OCI-LY3 (cell line): Measurements from ENCODE around the gene SMAD6.

Source experiments
- H2AFZ ChIP-seq: fragments of 200-600, 300-600 bp; shearing (Covaris generic); 2 replicates; pipeline ENCODE4 v1.6.0; 2014; ENCODE audit warnings: antibody characterized with exemption, low read depth, low read length
- H3K27ac ChIP-seq: fragments of 200-600, 300-600 bp; sonication (generic); 2 replicates; pipeline ENCODE4 v1.5.1; 2014; ENCODE audit warnings: mild to moderate bottlenecking, low read length, moderate library complexity, mixed read lengths
- H3K27me3 ChIP-seq: fragments of 200-600, 300-600 bp; sonication (generic); 2 replicates; pipeline ENCODE4 v1.6.1; 2014; ENCODE audit warnings: low read depth, low read length, mixed read lengths
- H3K36me3 ChIP-seq: fragments of 200-600, 300-600 bp; sonication (generic); replicated peaks from 2 replicates; pipeline ENCODE3; 2014; ENCODE audit warnings: low read depth, low read length, mixed read lengths
- H3K4me1 ChIP-seq: fragments of 300-600, 200-600 bp; sonication (generic); 2 replicates; pipeline ENCODE4 v1.6.1; 2014; ENCODE audit warnings: low read length, mixed read lengths
- H3K4me2 ChIP-seq: fragments of 200-600, 300-600 bp; sonication (generic); 2 replicates; pipeline ENCODE4 v1.6.1; 2014; ENCODE audit warnings: low read length, mixed read lengths
- H3K4me3 ChIP-seq: fragments of 300-600, 200-600 bp; sonication (generic); 2 replicates; pipeline ENCODE4 v1.5.1; 2014; ENCODE audit warnings: antibody characterized with exemption, mild to moderate bottlenecking, low read length, moderate library complexity
- H3K79me2 ChIP-seq: fragments of 300-600, 200-600 bp; shearing (Covaris generic); 2 replicates; pipeline ENCODE4 v1.6.1; 2014; ENCODE audit warnings: mild to moderate bottlenecking, low read length, mixed read lengths
- H3K9ac ChIP-seq: fragments of 300-600, 200-600 bp; shearing (Covaris generic); 2 replicates; pipeline ENCODE4 v1.6.0; 2014; ENCODE audit warnings: mild to moderate bottlenecking, low read length, moderate library complexity
- H3K9me3 ChIP-seq: fragments of 200-600, 300-600 bp; shearing (Covaris generic); 2 replicates; pipeline ENCODE4 v1.6.1; 2014; ENCODE audit warnings: low read length, mixed read lengths; ENCODE audit not compliant: insufficient read depth
- H4K20me1 ChIP-seq: fragments of 200-600, 300-600 bp; sonication (generic); 2 replicates; pipeline ENCODE4 v1.6.1; 2016; ENCODE audit warnings: low read length, mixed read lengths; ENCODE audit not compliant: insufficient read depth
- CTCF ChIP-seq: fragments of 200-600, 300-600 bp; sonication (generic); IDR thresholded peaks from 2 replicates; pipeline ENCODE4 v1.5.1; 2014; ENCODE audit warnings: antibody characterized with exemption, low read length, low read depth
- EZH2phosphoT487 ChIP-seq: fragments of 200-600 bp; shearing (Covaris generic); IDR thresholded peaks from 2 replicates; pipeline ENCODE4 v1.6.1; 2018; ENCODE audit warnings: antibody characterized with exemption, mixed run types, low read depth

The SMAD6 gene

GRCh38 chr15:66745530-66746230 is 43.6 kb downstream of the SMAD6 start:
- no peak for TF ChIP-seq CTCF
- TF ChIP-seq EZH2phosphoT487, result no peak
- no peaks in the 10 kb centered on the region for H3K79me2 ChIP-seq
- H3K4me2 ChIP-seq, result no peak overlapping the region
- no peak overlapping the region for H3K9ac ChIP-seq
- H3K4me1 ChIP-seq, result no peaks in the 10 kb centered on the region
- no peaks in the 10 kb centered on the region for H3K36me3 ChIP-seq
- H4K20me1 ChIP-seq, result no peaks in the 10 kb centered on the region
- H3K27ac ChIP-seq, result no peak overlapping the region
- no peak overlapping the region for H3K4me3 ChIP-seq
- H3K9me3 ChIP-seq, result no peaks in the 10 kb centered on the region
- H2AFZ ChIP-seq, result no peak overlapping the region
- no peaks in the 10 kb centered on the region for H3K27me3 ChIP-seq

- Histone ChIP-seq H3K4me2 (no peak overlapping the region), H3K9ac (no peak overlapping the region), H3K9me3 (no peaks in the 10 kb centered on the region), H3K4me3 (no peak overlapping the region), H4K20me1 (no peaks in the 10 kb centered on the region), H3K4me1 (no peaks in the 10 kb centered on the region), H3K79me2 (no peaks in the 10 kb centered on the region), H3K36me3 (no peaks in the 10 kb centered on the region), H3K27me3 (no peaks in the 10 kb centered on the region), H2AFZ (no peak overlapping the region), H3K27ac (no peak overlapping the region)
- TF ChIP-seq CTCF, result no peak
- no peak for TF ChIP-seq EZH2phosphoT487
Observed at GRCh38 chr15:66746231-66746605, 44.2 kb downstream of the SMAD6 start.

GRCh38 chr15:66747223-66747622 is 45.2 kb downstream of the SMAD6 start:
- no peak overlapping the region for H3K9ac ChIP-seq
- H3K4me3 ChIP-seq, result no peak overlapping the region
- no peaks in the 10 kb centered on the region for H3K79me2 ChIP-seq
- TF ChIP-seq CTCF (no peak), EZH2phosphoT487 (no peak)
- H3K4me1 ChIP-seq, result no peaks in the 10 kb centered on the region
- H3K27ac ChIP-seq, result no peak overlapping the region
- no peaks in the 10 kb centered on the region for H3K27me3 ChIP-seq
- no peaks in the 10 kb centered on the region for H4K20me1 ChIP-seq
- H3K36me3 ChIP-seq, result no peaks in the 10 kb centered on the region
- H2AFZ ChIP-seq, result no peak overlapping the region
- no peak overlapping the region for H3K4me2 ChIP-seq
- H3K9me3 ChIP-seq, result no peaks in the 10 kb centered on the region

- Histone ChIP-seq H2AFZ (no peak overlapping the region), H3K4me1 (no peaks in the 10 kb centered on the region), H3K4me2 (no peak overlapping the region), H3K27me3 (no peaks in the 10 kb centered on the region), H3K9ac (no peak overlapping the region), H4K20me1 (no peaks in the 10 kb centered on the region), H3K4me3 (no peak overlapping the region), H3K79me2 (no peaks in the 10 kb centered on the region), H3K36me3 (no peaks in the 10 kb centered on the region), H3K27ac (no peak overlapping the region), H3K9me3 (no peaks in the 10 kb centered on the region)
- TF ChIP-seq CTCF (no peak), EZH2phosphoT487 (no peak)
Observed at GRCh38 chr15:66747886-66748707, 46.1 kb downstream of the SMAD6 start.
